HG02798 (cell line): ENCODE data around the gene C8G.

Source experiments
- ATAC-seq: cut with Tn5 transposase; IDR thresholded peaks from one replicate; pipeline ENCODE4 v1.9.1; 2021; ENCODE audit warnings: mild to moderate bottlenecking; ENCODE audit not compliant: unreplicated experiment, poor library complexity

The C8G gene

GRCh38 chr9:136964171-136964689 lies 19.2 kb downstream of the C8G start:
- no peak for ATAC-seq

GRCh38 chr9:136964833-136965422 lies 19.9 kb downstream of the C8G start:
- no peak for ATAC-seq

GRCh38 chr9:136965771-136966484 lies 20.9 kb downstream of the C8G start:
- no peak for ATAC-seq

- no peak for ATAC-seq
These were observed 23.5 kb downstream of the C8G start for GRCh38 chr9:136968333-136969127.

- ATAC-seq, result no peak
These were observed 24.1 kb downstream of the C8G start for GRCh38 chr9:136969150-136969549.

GRCh38 chr9:136969774-136970173 lies 24.7 kb downstream of the C8G start:
- ATAC-seq, result no peak

GRCh38 chr9:136970361-136970760 lies 25.3 kb downstream of the C8G start:
- no peak for ATAC-seq

- ATAC-seq, result no peak
These were observed 26.7 kb downstream of the C8G start for GRCh38 chr9:136971746-136972145.

GRCh38 chr9:136972335-136972734 lies 27.3 kb downstream of the C8G start:
- ATAC-seq, result no peak

GRCh38 chr9:136972743-136973142 lies 27.7 kb downstream of the C8G start:
- ATAC-seq, result no peak

- ATAC-seq, result no peak
These were observed 28.9 kb downstream of the C8G start for GRCh38 chr9:136973618-136974617.

GRCh38 chr9:136974817-136975535 lies 29.9 kb downstream of the C8G start:
- no peak for ATAC-seq

- ATAC-seq, result no peak
These were observed 30.6 kb downstream of the C8G start for GRCh38 chr9:136975644-136976043.

- no peak for ATAC-seq
These were observed 32.2 kb downstream of the C8G start, which contains the start of gene PTGDS for GRCh38 chr9:136977223-136977622. Gene PTGDS, plus strand, starts transcription at chr9:136977504. Its CDS starts 75 bp downstream, at chr9:136977579.

GRCh38 chr9:136977649-136978072 lies 32.6 kb downstream of the C8G start:
- ATAC-seq, result no peak

- no peak for ATAC-seq
These were observed 33.2 kb downstream of the C8G start for GRCh38 chr9:136978073-136978864.

GRCh38 chr9:136978865-136979544 lies 34.0 kb downstream of the C8G start:
- ATAC-seq, result no peak
